ENCODE measurements around the gene NT5C2. TPM values are rescaled to one million over a fixed set of nuclear protein-coding genes. Genes with fewer than 3 reads are reported as not detected.
"Not testable (repeated sequence)": the region's sequence is repeated elsewhere in the genome, so short reads cannot be mapped to it uniquely, and the experiment has no call there.

Gene NT5C2
- total RNA-seq, 2 experiments from 2014 or later, result 64.4 to 64.9 TPM

DNA sequence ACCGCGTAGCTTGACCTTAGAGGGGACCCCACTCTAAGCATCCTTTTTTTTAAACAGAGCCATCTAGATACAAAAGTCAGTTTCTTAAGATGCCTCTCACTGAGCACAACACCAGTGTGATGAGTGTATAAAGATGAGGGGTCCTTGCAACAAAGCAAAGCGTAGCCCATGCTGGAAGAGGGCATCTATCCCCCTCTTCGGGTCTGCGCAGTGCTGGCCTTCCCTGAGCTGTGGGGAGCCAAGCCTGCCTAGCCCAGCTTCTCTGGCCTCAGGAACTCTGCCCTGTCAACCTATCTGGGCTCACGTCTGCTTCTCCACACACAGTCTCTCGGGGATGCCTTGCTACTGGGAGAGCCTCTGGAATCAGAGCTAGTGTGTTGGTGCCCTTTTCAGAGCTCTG lies 114.0 kb downstream of the NT5C2 start:
- ATAC-seq, result no peak
- H3K27me3 Mint-ChIP-seq, result no peaks in the 10 kb centered on the region
- H3K4me3 Mint-ChIP-seq, result no peak overlapping the region
- H3K4me1 Mint-ChIP-seq, result peaks cover 2% of the 10 kb centered on the region
- no peak overlapping the region for H3K27ac Mint-ChIP-seq
- no peak for DNase-seq
- CTCF ChIA-PET, result no interaction called here
- H3K36me3 Mint-ChIP-seq, result no peaks in the 10 kb centered on the region
- H3K9me3 Mint-ChIP-seq (ENCODE audit: low read depth), result no peaks in the 10 kb centered on the region

DNA sequence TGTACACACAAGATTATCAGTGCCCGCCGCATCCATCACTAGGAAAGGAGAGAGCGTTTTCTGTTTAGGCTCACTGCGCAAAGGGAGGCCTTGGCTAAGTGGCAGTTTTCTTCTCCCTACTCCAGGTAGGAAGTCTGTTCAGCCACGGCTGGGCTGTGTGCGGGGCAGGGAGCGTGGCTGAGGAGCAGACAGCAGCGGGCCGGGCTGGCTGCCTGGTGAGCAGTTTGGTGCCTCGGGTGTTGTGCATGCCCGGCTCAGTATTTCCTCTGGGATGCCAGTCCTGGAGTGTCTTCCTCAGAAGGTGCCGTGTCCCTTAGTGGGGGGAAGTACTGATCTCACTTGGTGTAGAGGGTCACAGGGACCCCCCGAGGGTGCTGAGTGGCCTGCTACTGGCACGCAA lies 114.4 kb downstream of the NT5C2 start:
- H3K4me1 Mint-ChIP-seq, result peaks cover 2% of the 10 kb centered on the region
- ATAC-seq (no peak), DNase-seq (no peak)
- H3K36me3 Mint-ChIP-seq, result no peaks in the 10 kb centered on the region
- no peak overlapping the region for H3K27ac Mint-ChIP-seq
- no peaks in the 10 kb centered on the region for H3K27me3 Mint-ChIP-seq
- H3K9me3 Mint-ChIP-seq (ENCODE audit: low read depth), result no peaks in the 10 kb centered on the region
- H3K4me3 Mint-ChIP-seq, result no peak overlapping the region
- CTCF ChIA-PET, result no interaction called here

DNA sequence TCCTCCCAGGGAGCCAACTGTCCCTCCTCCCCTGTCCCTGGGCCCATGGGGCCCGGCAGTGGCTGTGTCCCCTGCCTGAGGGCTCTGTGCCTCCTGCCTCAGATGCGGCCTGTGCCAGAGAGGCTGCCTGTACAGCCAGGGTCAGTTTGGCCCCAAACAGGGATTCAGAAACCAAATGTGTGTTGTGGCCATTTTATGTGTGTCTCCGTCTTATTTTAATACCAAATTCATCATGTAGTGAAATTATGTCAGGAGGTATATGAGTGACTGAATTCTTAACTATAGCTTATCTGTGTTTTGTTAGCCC lies 114.8 kb downstream of the NT5C2 start:
- CTCF ChIA-PET, result no interaction called here
- Mint-ChIP-seq H3K36me3 (no peaks in the 10 kb centered on the region), H3K27me3 (no peaks in the 10 kb centered on the region), H3K27ac (no peak overlapping the region), H3K4me1 (peaks cover 2% of the 10 kb centered on the region), H3K9me3 (ENCODE audit: low read depth) (no peaks in the 10 kb centered on the region), H3K4me3 (no peak overlapping the region)
- ATAC-seq, result no peak
- DNase-seq, result no peak

DNA sequence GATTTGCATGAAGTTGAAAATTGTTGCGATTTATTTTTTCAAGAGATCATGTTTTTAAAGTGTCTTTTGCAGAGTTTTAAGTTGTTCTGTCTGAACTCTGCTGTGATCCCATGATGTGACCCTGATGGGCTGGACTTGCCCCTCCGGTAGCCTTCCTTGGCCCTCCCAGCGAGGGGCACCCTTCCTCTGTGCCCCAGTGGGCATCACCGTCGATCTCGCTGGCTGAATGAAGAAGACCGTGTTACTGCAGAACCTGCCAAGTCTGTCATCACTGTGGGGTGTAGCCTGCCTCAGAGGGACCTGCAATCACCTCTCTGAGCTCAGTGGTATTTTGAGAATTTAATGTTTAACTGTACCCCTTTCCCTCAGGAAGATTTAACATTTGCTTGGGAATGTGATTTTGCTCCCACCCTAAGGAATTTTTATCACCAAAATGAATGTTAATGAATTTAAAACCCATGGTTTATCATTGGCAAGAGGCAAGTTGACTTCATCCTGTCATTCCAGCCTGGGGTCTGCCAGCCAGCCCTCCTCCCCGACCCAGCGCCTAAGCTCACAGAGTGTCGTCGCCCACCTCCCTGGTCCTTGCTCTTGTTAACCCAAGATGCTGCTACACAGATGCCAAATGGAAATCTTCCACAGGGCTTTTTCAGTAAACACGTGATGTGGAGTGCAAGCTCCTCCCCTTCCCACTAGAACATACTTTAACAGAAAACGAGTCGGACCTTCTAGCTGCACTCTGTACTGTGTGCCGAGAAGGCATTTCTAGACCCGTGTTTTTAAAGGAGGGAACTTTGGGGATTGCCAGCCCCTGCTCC lies 115.4 kb downstream of the NT5C2 start:
- Mint-ChIP-seq H3K9me3 (ENCODE audit: low read depth) (no peaks in the 10 kb centered on the region), H3K4me3 (no peak overlapping the region), H3K27me3 (no peaks in the 10 kb centered on the region), H3K4me1 (peaks cover 2% of the 10 kb centered on the region), H3K27ac (no peak overlapping the region), H3K36me3 (no peaks in the 10 kb centered on the region)
- ATAC-seq (no peak), DNase-seq (no peak)
- CTCF ChIA-PET, result no interaction called here

DNA sequence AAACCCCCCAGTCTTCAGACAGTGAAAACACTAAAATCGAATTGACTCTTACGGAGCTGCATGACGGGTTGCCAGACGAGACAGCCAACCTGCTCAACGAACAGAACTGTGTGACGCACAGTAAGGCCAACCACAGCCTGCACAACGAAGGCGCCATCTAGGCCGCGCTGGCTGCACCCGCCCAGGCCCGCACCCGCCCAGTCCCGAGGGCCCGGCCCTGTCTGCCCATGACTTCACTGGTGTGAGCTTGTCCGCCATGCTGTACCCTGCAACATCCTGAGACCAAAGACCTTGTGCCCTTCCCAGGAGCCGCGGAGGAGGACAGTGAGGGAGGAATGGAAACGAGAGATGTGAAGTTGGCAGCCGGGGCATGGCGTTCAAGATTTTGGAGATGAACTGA lies 116.1 kb downstream of the NT5C2 start:
- ATAC-seq (no peak), DNase-seq (no peak)
- CTCF ChIA-PET, result no interaction called here
- no peak overlapping the region for H3K27ac Mint-ChIP-seq
- no peaks in the 10 kb centered on the region for H3K36me3 Mint-ChIP-seq
- peaks cover 2% of the 10 kb centered on the region for H3K4me1 Mint-ChIP-seq
- no peak overlapping the region for H3K4me3 Mint-ChIP-seq
- no peaks in the 10 kb centered on the region for H3K27me3 Mint-ChIP-seq
- H3K9me3 Mint-ChIP-seq (ENCODE audit: low read depth), result no peaks in the 10 kb centered on the region

DNA sequence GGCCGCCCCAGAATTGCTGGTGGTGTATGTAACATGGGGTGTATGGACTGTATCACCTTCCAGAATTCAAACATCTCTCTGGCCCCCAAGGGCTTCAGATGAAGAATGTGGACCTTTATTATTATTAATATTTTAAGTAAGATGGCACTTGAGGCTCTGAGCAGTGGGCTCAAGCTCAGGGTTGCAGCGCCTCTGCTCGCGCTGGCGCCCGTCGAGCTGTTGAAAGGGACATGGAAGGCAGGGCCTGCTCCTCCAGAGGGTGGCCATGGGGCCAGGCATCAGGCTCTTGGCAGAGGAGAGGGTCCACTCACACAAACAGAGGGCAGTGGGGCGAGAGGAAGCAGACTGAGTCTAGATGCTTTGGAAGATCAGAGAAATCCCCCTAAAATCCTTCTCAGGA lies 120.2 kb downstream of the NT5C2 start:
- H3K4me3 Mint-ChIP-seq, result no peak overlapping the region

DNA sequence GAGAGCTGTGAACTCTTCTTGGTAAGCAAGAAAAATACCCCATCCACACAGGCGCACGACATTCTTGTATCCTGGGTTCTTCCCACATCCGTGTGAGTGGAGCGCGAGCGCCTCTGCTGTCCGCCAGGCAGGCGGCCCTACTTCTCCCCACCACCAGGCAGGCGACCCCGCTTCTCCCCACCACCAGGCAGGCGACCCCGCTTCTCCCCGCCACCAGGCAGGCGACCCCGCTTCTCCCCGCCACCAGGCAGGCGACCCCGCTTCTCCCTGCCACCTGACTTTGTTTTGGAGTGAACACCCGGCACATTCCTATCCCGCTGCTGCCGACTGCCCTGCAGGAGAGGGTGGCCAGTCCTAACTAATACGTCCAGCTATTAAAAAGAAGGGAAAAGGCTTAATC lies 120.8 kb downstream of the NT5C2 start:
- H3K27me3 Mint-ChIP-seq, result no peaks in the 10 kb centered on the region
- CTCF ChIA-PET, result interaction anchor here (1.8 to 7.1 kb wide), 2 partner anchors 156 to 172 kb away, joined by 4 to 92 read pairs; partner anchors contain the start of gene CNNM2
- no peak overlapping the region for H3K4me3 Mint-ChIP-seq
- H3K9me3 Mint-ChIP-seq (ENCODE audit: low read depth), result no peaks in the 10 kb centered on the region
- no peaks in the 10 kb centered on the region for H3K36me3 Mint-ChIP-seq
- ATAC-seq, result no peak
- H3K4me1 Mint-ChIP-seq, result peaks cover 34% of the 10 kb centered on the region
- no peak overlapping the region for H3K27ac Mint-ChIP-seq
- DNase-seq, result no peak

More for the DNA sequence above, 120.2 kb downstream of the NT5C2 start:
- no peaks in the 10 kb centered on the region for H3K27me3 Mint-ChIP-seq
- ATAC-seq (no peak), DNase-seq (no peak)
- CTCF ChIA-PET, result interaction anchor here (1.8 to 7.1 kb wide), 2 partner anchors 156 to 172 kb away, joined by 4 to 92 read pairs; partner anchors contain the start of gene CNNM2
- H3K9me3 Mint-ChIP-seq (ENCODE audit: low read depth), result no peaks in the 10 kb centered on the region
- H3K4me1 Mint-ChIP-seq, result peaks cover 34% of the 10 kb centered on the region
- no peak overlapping the region for H3K27ac Mint-ChIP-seq
- no peaks in the 10 kb centered on the region for H3K36me3 Mint-ChIP-seq

DNA sequence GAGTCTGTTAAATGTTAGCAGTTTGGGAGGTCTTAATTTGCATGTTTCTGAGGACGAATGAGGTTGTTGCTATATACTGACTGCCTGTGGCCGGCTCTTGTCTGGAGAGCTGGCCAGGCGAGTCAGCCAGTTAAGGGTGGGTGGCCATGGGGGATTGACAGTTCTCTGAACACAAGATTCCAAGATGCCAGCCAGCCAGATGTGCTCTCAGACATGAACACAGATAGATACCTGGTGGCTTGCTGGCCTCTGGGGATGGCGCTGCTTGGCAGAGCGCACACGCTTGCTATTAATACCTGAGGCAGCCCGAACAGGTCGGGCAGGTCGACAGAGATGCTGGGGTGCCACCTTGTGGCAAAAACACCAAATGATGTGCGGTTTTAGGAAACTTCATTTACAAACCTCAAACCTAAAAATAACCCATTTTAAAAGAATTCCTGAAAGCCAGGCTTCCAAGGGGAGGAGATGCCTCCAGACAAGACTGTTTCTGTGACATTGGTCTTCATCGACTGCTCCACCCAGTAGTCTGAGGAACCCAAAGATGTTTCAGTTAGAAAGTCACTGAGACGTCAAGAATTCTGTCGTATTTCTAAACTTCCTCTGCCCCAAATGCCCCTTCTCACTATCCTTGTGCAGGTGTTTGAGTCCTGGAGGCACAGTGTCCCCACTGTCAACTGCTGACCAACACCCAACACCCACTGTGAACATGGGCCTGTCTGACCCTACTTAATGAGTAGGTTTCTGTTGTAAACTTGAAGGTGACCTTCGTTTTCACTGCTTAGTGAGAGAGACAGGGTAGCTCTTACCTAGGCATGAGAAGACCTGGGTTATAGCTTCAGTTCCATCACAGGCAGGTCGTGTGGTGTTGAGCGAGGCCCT lies 123.4 kb downstream of the NT5C2 start:
- Mint-ChIP-seq H3K36me3 (no peaks in the 10 kb centered on the region), H3K27me3 (no peaks in the 10 kb centered on the region), H3K9me3 (ENCODE audit: low read depth) (no peaks in the 10 kb centered on the region), H3K4me1 (peaks cover 34% of the 10 kb centered on the region), H3K27ac (peak overlapping the region; percentile 75), H3K4me3 (no peak overlapping the region)
- peak; percentile 82 for ATAC-seq
- CTCF ChIA-PET, result interaction anchor here (0.6 to 7.1 kb wide), 13 partner anchors 12 to 226 kb away, joined by 3 to 92 read pairs (median 3); partner anchors contain the start of gene CNNM2
- DNase-seq, result peak; percentile 78

DNA sequence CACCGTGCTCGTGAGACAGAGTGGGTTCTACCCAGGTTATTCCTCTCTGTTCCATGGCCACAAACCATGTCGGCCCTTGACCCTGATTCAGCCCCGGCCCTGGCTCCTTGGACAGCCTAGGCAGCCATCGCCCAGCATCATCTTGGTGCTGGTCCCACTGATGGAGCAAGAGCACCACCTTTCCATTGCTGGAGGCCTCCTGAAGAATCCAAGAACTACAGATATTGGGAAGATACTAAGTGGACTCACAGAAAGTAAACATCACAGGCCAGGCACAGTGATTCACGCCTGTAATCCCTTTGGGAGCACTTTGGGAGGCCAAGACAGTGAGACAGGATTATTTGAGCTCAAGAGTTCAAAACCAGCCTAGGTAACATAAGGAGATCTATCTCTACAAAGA lies 125.1 kb downstream of the NT5C2 start:
- DNase-seq (no peak), ATAC-seq (no peak)
- H3K4me1 Mint-ChIP-seq, result peaks cover 34% of the 10 kb centered on the region
- no peaks in the 10 kb centered on the region for H3K27me3 Mint-ChIP-seq
- no peak overlapping the region for H3K4me3 Mint-ChIP-seq
- no peaks in the 10 kb centered on the region for H3K36me3 Mint-ChIP-seq
- H3K27ac Mint-ChIP-seq, result no peak overlapping the region
- CTCF ChIA-PET, result interaction anchor here (0.6 to 7.1 kb wide), 5 partner anchors 13 to 233 kb away, joined by 3 to 92 read pairs (median 6); partner anchors contain the start of gene CNNM2
- H3K9me3 Mint-ChIP-seq (ENCODE audit: low read depth), result no peaks in the 10 kb centered on the region

DNA sequence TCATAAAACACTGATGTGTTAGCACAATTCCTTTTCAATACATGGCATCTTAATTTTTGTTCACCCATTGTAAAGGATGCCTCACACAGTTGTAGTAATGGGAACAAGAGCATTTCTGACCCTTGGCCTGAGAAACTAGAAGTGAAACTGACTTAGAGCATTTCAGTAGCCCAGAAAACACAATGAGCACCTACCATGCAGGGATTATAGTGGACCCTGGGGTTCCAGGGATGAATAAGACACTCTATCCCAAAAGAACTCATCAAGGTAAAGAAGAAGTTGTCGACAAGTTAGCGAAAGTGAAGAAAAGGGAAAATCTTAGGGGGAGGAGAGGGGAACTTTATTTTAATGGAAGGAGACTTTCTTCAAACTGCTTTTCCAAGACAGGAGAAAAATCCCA lies 125.6 kb downstream of the NT5C2 start:
- peaks cover 34% of the 10 kb centered on the region for H3K4me1 Mint-ChIP-seq

DNA sequence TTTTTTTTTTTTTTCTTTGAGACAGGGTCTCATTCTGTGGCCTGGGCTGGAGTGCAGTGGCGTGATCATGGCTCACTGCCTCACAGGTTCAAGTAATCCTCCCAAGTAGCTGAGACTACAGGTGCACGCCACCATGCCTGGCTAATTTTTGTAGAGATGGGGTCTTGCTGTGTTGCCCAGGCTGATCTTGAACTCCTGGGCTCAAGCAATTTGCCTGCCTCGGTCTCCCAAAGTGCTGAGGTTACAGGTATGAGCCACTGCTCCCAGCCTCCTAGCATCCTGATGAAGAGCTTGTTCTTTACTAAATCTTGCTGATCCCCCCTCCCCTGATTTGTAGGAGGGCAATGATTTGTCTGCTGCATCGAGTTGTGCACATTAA lies 126.0 kb downstream of the NT5C2 start:
- H3K4me1 Mint-ChIP-seq, result peaks cover 34% of the 10 kb centered on the region
- H3K36me3 Mint-ChIP-seq; H3K27ac Mint-ChIP-seq; H3K9me3 Mint-ChIP-seq (ENCODE audit: low read depth); DNase-seq; H3K27me3 Mint-ChIP-seq; H3K4me3 Mint-ChIP-seq; ATAC-seq: not testable (repeated sequence)
- CTCF ChIA-PET, result interaction anchor here (1.5 to 7.1 kb wide), 3 partner anchors 148 to 177 kb away, joined by 3 to 92 read pairs (median 8); partner anchors contain the start of gene CNNM2

More for the DNA sequence above, 125.6 kb downstream of the NT5C2 start:
- ATAC-seq, result no peak
- H3K9me3 Mint-ChIP-seq (ENCODE audit: low read depth), result no peaks in the 10 kb centered on the region
- CTCF ChIA-PET, result interaction anchor here (1.5 to 7.1 kb wide), 3 partner anchors 148 to 177 kb away, joined by 3 to 92 read pairs (median 8); partner anchors contain the start of gene CNNM2
- H3K27ac Mint-ChIP-seq, result no peak overlapping the region
- no peaks in the 10 kb centered on the region for H3K36me3 Mint-ChIP-seq
- H3K4me3 Mint-ChIP-seq, result no peak overlapping the region
- H3K27me3 Mint-ChIP-seq, result no peaks in the 10 kb centered on the region
- DNase-seq, result no peak

DNA sequence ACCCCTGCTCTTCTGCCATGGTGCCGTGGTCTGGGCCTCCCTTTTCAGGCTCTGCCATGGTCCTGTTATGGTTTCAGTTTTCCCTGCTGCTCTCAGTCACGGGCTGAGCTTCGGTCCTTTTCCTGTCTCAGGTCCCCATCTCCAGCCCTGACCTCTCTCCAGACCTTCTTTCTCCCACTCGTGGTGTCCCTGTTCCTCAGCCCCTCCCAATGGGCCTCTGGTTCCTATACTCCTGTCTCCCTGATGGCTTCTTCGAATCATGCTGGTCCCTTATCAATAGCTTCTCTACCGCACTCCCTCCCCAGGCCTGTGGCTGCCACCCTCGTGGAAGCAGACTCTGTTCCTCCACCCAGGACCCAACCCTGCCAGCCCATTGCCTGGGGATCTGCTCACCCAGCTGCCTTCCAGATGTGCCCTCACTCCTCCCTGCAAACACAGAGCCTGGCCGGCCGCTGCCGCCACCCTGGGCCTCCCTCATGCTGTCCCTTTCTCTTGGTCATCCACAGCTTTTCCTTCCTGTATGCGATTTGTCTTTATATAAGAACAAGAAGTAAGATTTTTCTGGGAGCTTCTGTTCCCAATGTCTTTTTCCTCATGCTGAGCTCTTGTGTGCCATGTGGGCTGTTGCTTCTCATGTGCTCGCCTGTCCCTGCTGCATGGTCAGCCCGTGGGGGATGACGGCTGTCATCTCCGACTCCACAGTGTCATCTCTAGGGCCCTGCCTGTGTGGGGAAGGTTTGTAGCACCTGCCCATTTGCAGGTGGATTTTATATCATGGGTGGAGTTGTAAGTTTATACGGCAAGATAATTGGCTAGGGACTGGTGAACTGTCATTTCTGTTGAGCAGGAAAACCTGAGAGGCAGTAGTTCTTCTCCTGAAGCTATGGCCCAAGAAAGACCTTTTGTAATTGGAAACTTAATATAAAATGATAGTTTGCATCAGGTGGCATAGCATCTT lies 126.7 kb downstream of the NT5C2 start:
- H3K4me1 Mint-ChIP-seq, result peaks cover 29% of the 10 kb centered on the region
- H3K27ac Mint-ChIP-seq, result no peak overlapping the region
- H3K27me3 Mint-ChIP-seq, result no peaks in the 10 kb centered on the region

More for the DNA sequence above, 126.7 kb downstream of the NT5C2 start:
- CTCF ChIA-PET, result interaction anchor here (1.5 to 7.1 kb wide), 2 partner anchors 147 to 150 kb away, joined by 3 to 92 read pairs; partner anchors contain the start of gene CNNM2
- H3K9me3 Mint-ChIP-seq (ENCODE audit: low read depth), result no peaks in the 10 kb centered on the region
- DNase-seq, result no peak
- H3K4me3 Mint-ChIP-seq, result no peak overlapping the region
- ATAC-seq, result no peak
- no peaks in the 10 kb centered on the region for H3K36me3 Mint-ChIP-seq
